Stimulated activated CD4-positive, alpha-beta T cell treated with anti-CD3 and anti-CD28 coated beads, Interleukin-4, amount 100 ng/mL, for 48 hours (primary cell): ENCODE results near the gene RANBP6.

Experiments
- DNase-seq, 2 donors: peaks; one replicate each; pipeline ENCODE4 v3.0.0-alpha.2; 2020; ENCODE audit warnings: low read depth in 2 of 2

Gene RANBP6

DNA sequence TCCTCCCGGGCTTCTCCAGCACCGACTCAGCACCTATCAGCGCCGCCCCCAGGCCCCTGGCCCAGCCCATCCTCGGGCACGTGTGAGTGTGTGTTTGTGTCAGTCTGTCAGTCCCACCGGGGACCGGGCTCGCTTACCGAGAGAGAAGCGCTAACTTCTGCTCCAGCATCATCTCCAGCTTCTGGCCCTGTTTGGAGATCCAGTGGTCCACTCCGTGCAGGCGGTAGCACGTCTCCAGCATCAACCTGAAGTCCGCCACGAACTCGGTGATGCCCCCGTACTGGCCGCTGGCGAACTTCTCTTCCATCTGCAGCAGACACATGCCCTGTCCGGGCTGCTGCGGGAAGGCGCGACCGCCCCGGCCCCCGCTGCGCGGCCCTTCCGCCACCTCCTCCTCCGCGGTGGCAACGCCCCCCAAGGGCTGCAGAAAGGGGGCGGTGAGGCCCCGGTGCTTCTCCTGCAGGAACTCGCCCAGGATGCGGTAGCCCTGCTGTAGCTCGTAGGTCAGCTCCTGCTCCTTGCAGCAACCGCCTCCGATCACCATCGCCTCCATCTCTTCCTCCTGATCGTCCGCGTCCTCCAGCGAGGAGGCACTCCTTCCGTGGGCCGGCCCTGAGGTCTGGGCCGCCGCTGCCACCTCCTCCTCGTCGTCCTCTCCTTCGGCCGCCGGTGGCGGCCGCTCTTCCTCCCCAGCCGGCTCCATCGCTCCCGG, 8.2 kb downstream of the RANBP6 start:
- DNase-seq: peak; percentile 96

GRCh38 chr9:6006749-6007057, 8.7 kb downstream of the RANBP6 start:
- no peak for DNase-seq

GRCh38 chr9:6000955-6001354, 14.5 kb downstream of the RANBP6 start:
- no peak for DNase-seq

GRCh38 chr9:5999443-6000101, 15.9 kb downstream of the RANBP6 start:
- no peak for DNase-seq

DNA sequence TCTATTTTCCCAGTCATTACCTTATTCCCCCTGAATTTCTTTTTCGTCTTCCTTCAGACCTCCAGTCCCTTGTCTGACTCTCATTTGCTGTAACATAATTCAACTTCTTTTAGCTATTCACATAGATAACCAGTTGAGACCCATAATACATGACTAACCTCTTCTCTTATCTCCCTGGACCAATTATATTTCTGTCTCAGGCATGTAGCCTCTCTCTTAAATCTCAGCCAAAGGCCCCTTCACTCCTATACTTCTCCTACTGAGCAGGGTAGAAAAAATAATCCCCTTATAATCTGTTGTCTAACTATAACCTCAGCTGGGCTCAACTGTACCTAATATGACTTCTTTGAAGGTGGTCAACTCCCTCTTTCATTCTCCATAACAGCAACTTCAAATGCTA, 20.9 kb downstream of the RANBP6 start:
- DNase-seq: no peak

- no peak for DNase-seq
Measured at GRCh38 chr9:5988265-5988664, 27.2 kb downstream of the RANBP6 start.

DNA sequence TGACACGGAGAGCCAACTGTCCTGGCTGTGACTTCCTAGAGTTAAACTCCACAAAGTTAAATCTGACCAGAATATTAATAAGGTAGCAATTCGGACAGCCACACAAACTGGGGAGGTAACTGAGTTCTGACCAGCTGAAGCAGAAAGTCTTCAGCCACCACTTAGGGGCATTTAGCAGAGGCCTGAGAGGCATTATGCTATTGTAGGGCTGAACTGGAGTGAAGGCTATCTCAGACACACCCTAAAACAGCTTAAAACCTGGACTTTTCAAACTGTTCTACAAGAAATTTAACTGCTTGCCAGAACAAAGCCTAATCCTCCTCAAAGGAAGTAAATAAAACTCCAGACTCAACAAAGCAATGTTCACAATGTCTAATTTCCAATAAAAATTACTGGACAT, 32.4 kb downstream of the RANBP6 start:
- DNase-seq: no peak

GRCh38 chr9:5982317-5982716, 33.1 kb downstream of the RANBP6 start:
- DNase-seq: no peak

GRCh38 chr9:5978523-5978922, 36.9 kb downstream of the RANBP6 start:
- no peak for DNase-seq

- DNase-seq: no peak
Measured at GRCh38 chr9:5976674-5977397, 38.6 kb downstream of the RANBP6 start.

DNA sequence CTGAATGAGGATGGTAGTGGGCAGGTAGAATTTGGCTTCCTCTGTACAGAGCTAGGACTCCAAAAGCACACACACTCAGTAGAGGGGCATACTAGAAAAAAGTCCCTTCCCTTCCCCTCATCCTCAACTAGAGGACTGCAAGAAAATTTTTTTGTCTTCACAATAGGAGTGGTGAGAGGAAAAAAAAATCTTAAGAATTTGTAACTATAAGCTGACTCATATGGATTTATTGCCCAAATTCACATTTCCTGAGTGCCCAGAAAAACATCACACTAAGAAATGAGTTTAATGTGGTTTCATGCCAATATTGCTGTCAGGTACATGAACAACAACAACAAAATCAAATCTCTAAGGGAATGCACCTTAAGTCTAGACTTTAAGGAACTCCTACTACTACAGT, 43.7 kb downstream of the RANBP6 start:
- DNase-seq: no peak
